HEK293 (cell line): ENCODE measurements around the gene CLIC4.

ENCODE experiments used
- CTCF ChIP-seq: fragments of 450-650 bp; formaldehyde crosslinking; IDR thresholded peaks from 2 replicates; pipeline ENCODE4 v1.5.1; 2016; ENCODE audit warnings: missing biosample characterization, missing genetic modification characterization
- GLI2 ChIP-seq: fragments of 450-650 bp; formaldehyde crosslinking; IDR thresholded peaks from 2 replicates; pipeline ENCODE4; 2017; ENCODE audit warnings: missing biosample characterization, missing genetic modification characterization, low read depth, borderline replicate concordance
- ZBTB7A ChIP-seq: fragments of 450-650 bp; formaldehyde crosslinking; IDR thresholded peaks from 2 replicates; pipeline ENCODE4 v1.5.1; 2016; ENCODE audit warnings: low read depth, missing biosample characterization, missing genetic modification characterization
- ZIC2 ChIP-seq: fragments of 450-650 bp; formaldehyde crosslinking; IDR thresholded peaks from 2 replicates; pipeline ENCODE4 v1.5.1; 2016; ENCODE audit warnings: missing biosample characterization, missing genetic modification characterization
- ZNF2 ChIP-seq: fragments of 450-650 bp; formaldehyde crosslinking; IDR thresholded peaks from 2 replicates; pipeline ENCODE4 v1.5.1; 2016; ENCODE audit warnings: missing biosample characterization, missing genetic modification characterization
- ZNF24 ChIP-seq: fragments of 450-650 bp; formaldehyde crosslinking; IDR thresholded peaks from 2 replicates; pipeline ENCODE4 v1.5.1; 2016; ENCODE audit warnings: missing biosample characterization, missing genetic modification characterization
- ZNF274 ChIP-seq, 2 experiments: fragments of 200-500 bp in 1 of 2; fragments of 450-650 bp in 1 of 2; sonication (Bioruptor generic) in 1 of 2; formaldehyde crosslinking in 1 of 2; IDR thresholded peaks; 2 replicates each; pipeline versions ENCODE4 v1.5.1 to v1.6.1; 2014 to 2016; ENCODE audit warnings: borderline replicate concordance in 1 of 2, inconsistent platforms in 1 of 2, low read length in 1 of 2, missing biosample characterization in 1 of 2, missing genetic modification characterization in 1 of 2
- ZNF362 ChIP-seq: fragments of 450-650 bp; formaldehyde crosslinking; IDR thresholded peaks from 2 replicates; pipeline ENCODE4 v1.5.1; 2016; ENCODE audit warnings: missing biosample characterization, missing genetic modification characterization
- ZNF449 ChIP-seq: fragments of 450-650 bp; formaldehyde crosslinking; IDR thresholded peaks from 2 replicates; pipeline ENCODE4 v1.5.1; 2017; ENCODE audit warnings: missing biosample characterization, mild to moderate bottlenecking, missing genetic modification characterization, moderate library complexity
- ZNF768 ChIP-seq: fragments of 450-650 bp; formaldehyde crosslinking; IDR thresholded peaks from 2 replicates; pipeline ENCODE4 v1.5.1; 2018; ENCODE audit warnings: missing biosample characterization, mild to moderate bottlenecking, missing genetic modification characterization
- ZNF843 ChIP-seq: fragments of 450-650 bp; formaldehyde crosslinking; IDR thresholded peaks from 2 replicates; pipeline ENCODE4 v1.5.1; 2016; ENCODE audit warnings: missing biosample characterization, missing genetic modification characterization

- no peak for TF ChIP-seq CTCF (tag by site-specific recombination)
- no peak for TF ChIP-seq ZIC2 (tag by site-specific recombination)
- TF ChIP-seq GLI2 (tag by site-specific recombination): no peak
- no peak for TF ChIP-seq ZNF274 (IDR thresholded peaks at IDR 0.05; ENCODE audit: low read length)
- TF ChIP-seq ZNF274 (tag by site-specific recombination; IDR thresholded peaks at IDR 0.05; ENCODE audit: borderline replicate concordance): no peak
- no peak for TF ChIP-seq ZNF449 (tag by site-specific recombination)
- no peak for TF ChIP-seq ZNF24 (tag by site-specific recombination)
- no peak for TF ChIP-seq ZNF768 (tag by site-specific recombination)
- no peak for TF ChIP-seq ZNF843 (tag by site-specific recombination)
- no peak for TF ChIP-seq ZNF2
- peak; percentile 56; the same call in 1 of the 2 replicates for TF ChIP-seq ZNF362 (tag by site-specific recombination)
- TF ChIP-seq ZBTB7A (tag by site-specific recombination): no peak
These were observed 82.3 kb downstream of the CLIC4 start for GRCh38 chr1:24827379-24828135.
